ENCODE results near the gene TPRG1L. TPM values are rescaled to one million over a fixed set of nuclear protein-coding genes. Genes with fewer than 3 reads are reported as not detected.

The TPRG1L gene
- total and polyA plus RNA-seq, 10 of the 15 experiments (the other 5 are each of a cell fraction or from before 2014, with no cell fraction given), result 1.5 to 16.5 (median 8.0) TPM

DNA sequence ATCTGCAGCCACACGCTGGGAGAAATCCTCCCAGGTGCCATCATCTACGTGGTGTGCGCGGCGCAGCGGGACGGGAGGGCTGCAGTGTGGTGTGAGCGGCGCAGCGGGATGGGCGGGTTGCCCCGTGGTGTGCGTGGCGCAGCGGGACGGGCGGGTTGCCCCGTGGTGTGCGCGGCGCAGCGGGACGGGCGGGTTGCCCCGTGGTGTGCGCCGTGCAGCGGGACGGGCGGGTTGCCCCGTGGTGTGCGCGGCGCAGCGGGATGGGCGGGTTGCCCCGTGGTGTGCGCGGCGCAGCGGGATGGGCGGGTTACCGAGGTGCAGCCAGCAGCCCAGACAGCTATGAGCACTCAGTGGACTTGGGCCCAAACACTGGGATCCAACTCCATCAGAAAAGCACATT, 20.4 kb downstream of the TPRG1L start (continued):
- TF ChIP-seq, protein P1, sequence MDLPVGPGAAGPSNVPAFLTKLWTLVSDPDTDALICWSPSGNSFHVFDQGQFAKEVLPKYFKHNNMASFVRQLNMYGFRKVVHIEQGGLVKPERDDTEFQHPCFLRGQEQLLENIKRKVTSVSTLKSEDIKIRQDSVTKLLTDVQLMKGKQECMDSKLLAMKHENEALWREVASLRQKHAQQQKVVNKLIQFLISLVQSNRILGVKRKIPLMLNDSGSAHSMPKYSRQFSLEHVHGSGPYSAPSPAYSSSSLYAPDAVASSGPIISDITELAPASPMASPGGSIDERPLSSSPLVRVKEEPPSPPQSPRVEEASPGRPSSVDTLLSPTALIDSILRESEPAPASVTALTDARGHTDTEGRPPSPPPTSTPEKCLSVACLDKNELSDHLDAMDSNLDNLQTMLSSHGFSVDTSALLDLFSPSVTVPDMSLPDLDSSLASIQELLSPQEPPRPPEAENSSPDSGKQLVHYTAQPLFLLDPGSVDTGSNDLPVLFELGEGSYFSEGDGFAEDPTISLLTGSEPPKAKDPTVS (IDR thresholded peaks at IDR 0.05; ENCODE audit: low read depth, low read length), result no peak
- no peak for TF ChIP-seq TARDBP (IDR thresholded peaks at IDR 0.05; ENCODE audit: borderline replicate concordance)
- TF ChIP-seq STAT1 (conservative IDR thresholded peaks at IDR 0.05), result no peak
- TF ChIP-seq TCF12 (IDR thresholded peaks at IDR 0.05; ENCODE audit: low read depth, low read length), result no peak
- no peak for TF ChIP-seq HDGF (IDR thresholded peaks at IDR 0.05)
- TF ChIP-seq TCF3 (IDR thresholded peaks at IDR 0.05; ENCODE audit: borderline replicate concordance, insufficient read depth, low read depth, low read length), result no peak
- TF ChIP-seq CHD4 (IDR thresholded peaks at IDR 0.05), result no peak
- no peak for TF ChIP-seq ZNF24 (IDR thresholded peaks at IDR 0.05)
- TF ChIP-seq, protein P2, sequence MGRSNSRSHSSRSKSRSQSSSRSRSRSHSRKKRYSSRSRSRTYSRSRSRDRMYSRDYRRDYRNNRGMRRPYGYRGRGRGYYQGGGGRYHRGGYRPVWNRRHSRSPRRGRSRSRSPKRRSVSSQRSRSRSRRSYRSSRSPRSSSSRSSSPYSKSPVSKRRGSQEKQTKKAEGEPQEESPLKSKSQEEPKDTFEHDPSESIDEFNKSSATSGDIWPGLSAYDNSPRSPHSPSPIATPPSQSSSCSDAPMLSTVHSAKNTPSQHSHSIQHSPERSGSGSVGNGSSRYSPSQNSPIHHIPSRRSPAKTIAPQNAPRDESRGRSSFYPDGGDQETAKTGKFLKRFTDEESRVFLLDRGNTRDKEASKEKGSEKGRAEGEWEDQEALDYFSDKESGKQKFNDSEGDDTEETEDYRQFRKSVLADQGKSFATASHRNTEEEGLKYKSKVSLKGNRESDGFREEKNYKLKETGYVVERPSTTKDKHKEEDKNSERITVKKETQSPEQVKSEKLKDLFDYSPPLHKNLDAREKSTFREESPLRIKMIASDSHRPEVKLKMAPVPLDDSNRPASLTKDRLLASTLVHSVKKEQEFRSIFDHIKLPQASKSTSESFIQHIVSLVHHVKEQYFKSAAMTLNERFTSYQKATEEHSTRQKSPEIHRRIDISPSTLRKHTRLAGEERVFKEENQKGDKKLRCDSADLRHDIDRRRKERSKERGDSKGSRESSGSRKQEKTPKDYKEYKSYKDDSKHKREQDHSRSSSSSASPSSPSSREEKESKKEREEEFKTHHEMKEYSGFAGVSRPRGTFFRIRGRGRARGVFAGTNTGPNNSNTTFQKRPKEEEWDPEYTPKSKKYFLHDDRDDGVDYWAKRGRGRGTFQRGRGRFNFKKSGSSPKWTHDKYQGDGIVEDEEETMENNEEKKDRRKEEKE (IDR thresholded peaks at IDR 0.05), result no peak
- no peak for TF ChIP-seq NR2C1 (IDR thresholded peaks at IDR 0.05)
- TF ChIP-seq, protein P3, sequence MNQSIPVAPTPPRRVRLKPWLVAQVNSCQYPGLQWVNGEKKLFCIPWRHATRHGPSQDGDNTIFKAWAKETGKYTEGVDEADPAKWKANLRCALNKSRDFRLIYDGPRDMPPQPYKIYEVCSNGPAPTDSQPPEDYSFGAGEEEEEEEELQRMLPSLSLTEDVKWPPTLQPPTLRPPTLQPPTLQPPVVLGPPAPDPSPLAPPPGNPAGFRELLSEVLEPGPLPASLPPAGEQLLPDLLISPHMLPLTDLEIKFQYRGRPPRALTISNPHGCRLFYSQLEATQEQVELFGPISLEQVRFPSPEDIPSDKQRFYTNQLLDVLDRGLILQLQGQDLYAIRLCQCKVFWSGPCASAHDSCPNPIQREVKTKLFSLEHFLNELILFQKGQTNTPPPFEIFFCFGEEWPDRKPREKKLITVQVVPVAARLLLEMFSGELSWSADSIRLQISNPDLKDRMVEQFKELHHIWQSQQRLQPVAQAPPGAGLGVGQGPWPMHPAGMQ (IDR thresholded peaks at IDR 0.05; ENCODE audit: borderline replicate concordance), result no peak

All from GM12878 (cell line).